GM13977 (cell line): ENCODE data around the gene ANP32A.
A peak's percentile ranks its signal among the peaks of the same experiment; 100 is the strongest.

Source experiments
- DNase-seq: peaks from one replicate; pipeline ENCODE4 v3.0.0; 2012; ENCODE audit warnings: low spot score
- in situ Hi-C: fragments of 300-500 bp; cut with MboI; formaldehyde crosslinking; loops from one replicate; pipeline ENCODE4 v1.12.0; 2022; ENCODE audit warnings: low sequenced_read_pairs, low pct_unique_long_range_greater_than_20kb, mixed read lengths, inconsistent platforms; ENCODE audit not compliant: unreplicated experiment
- TF ChIP-seq, protein P1 (sequence below): IDR thresholded peaks from 2 replicates; pipeline ENCODE4 v1.5.1; 2012; ENCODE audit warnings: mild to moderate bottlenecking, control low read depth; ENCODE audit not compliant: insufficient read depth; ENCODE audit errors: extremely low read depth, missing control alignments

Gene ANP32A

GRCh38 chr15:68794307-68794706 is 26.4 kb downstream of the ANP32A start:
- TF ChIP-seq, protein P1, sequence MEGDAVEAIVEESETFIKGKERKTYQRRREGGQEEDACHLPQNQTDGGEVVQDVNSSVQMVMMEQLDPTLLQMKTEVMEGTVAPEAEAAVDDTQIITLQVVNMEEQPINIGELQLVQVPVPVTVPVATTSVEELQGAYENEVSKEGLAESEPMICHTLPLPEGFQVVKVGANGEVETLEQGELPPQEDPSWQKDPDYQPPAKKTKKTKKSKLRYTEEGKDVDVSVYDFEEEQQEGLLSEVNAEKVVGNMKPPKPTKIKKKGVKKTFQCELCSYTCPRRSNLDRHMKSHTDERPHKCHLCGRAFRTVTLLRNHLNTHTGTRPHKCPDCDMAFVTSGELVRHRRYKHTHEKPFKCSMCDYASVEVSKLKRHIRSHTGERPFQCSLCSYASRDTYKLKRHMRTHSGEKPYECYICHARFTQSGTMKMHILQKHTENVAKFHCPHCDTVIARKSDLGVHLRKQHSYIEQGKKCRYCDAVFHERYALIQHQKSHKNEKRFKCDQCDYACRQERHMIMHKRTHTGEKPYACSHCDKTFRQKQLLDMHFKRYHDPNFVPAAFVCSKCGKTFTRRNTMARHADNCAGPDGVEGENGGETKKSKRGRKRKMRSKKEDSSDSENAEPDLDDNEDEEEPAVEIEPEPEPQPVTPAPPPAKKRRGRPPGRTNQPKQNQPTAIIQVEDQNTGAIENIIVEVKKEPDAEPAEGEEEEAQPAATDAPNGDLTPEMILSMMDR: no peak

DNA sequence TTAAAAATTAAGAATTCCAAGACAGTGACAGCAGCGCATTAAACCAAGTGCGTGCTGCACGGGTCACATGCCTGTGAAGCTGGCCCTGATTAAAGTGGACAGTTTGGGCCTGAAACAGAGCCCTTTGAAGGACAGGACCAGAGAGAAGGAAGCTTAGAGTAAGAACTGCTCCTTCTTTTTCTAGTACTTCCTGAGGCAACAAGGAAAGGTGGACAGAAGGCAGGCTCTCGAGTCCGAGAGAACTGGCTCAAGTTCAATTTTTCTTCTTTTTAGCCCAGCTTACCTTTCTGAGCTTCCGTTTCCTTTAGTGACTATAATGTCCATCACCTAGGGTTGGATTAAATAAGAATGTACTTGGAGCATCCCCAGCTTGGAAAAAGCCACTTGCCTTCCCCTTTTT is 26.9 kb downstream of the ANP32A start:
- TF ChIP-seq, protein P1: no peak
- in situ Hi-C loops: no loop called here
- no peak for DNase-seq

More at GRCh38 chr15:68794307-68794706, 26.4 kb downstream of the ANP32A start:
- no peak for DNase-seq
- in situ Hi-C loops: no loop called here

DNA sequence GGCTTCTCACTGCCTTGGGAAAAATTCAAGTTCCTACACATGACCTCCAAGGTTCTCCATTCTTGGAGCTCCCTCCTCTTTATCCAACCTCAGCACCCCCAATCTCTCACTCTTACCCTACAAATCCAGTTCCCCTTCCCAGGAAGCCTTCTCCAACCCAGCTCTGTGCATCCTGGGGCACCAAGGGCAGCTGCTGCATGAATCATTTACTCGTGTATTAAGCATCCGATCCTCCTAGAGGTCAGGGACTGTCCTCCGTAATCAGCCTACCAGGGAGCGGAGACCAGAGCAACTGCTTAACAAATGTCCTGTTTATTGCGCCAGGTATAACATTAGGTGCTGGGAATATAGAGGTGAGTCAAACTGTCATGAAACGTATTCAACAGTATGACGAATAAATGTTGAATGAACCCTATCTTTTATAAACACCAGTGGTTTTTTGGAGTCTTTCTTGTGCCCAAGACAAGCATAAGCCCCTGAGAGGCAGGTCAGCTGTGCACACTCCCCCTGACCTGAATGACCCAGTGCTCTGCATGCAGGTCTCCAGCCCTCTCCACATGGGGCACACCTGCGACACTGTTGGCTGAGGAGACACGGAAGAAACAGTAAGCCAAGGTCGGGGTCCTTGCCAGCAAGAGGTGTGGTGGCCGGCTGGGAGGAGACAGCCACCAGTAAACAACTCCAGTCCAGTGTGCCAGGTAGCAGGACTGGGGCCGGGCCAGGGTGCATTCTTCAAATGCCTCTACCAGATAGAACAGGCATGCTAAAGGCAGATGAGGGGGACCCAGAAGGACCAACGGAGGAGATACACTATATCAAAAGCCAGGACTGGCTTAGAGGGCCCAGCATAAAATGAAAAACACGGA is 27.6 kb downstream of the ANP32A start:
- TF ChIP-seq, protein P1: no peak
- DNase-seq: no peak
- in situ Hi-C loops: no loop called here

DNA sequence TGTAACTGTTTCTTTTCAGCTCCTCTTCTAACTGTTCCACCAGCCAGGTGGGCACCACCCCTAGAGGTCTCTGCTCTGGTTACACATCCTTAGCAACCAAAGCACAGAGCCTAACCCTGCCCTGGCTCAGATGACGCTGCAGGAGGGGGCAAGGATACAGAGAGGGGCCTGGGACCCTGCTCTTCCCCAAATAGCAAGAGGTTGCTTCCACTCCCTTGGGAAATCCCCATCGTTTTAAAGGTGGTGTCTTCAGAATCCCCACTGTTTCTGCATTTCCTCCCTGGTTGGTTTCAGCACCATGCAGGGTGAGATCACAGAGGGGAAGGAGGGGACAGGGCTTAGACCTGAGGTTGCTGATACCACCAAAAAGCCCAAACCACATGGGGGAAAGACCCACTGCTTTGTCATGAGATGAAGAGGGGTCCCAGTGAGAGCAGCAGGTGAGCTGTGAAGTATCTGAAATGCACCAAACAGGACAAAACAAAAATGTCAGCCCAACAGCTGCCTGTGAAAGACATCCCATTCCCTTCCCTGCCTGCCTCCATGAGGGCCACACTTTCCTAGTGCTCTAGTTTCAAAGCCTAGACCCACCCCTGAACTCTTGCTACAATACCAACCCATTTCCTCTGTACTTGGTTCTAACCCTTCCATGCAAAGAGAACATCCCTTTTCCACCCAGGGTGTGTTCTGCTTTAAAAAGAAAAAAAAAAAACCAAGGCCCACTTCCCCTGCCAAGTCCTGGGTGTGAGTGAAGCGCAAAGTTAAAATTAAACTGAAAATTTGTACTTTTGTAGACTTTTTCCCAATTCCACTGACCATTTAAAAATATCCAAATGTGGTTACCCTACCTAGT is 29.0 kb downstream of the ANP32A start:
- in situ Hi-C loops: no loop called here
- DNase-seq: peak; percentile 79
- TF ChIP-seq, protein P1: no peak

- DNase-seq: no peak
- in situ Hi-C loops: no loop called here
- TF ChIP-seq, protein P1: no peak
Measured at GRCh38 chr15:68790910-68791309, 29.8 kb downstream of the ANP32A start.

GRCh38 chr15:68790242-68790575 is 30.5 kb downstream of the ANP32A start:
- DNase-seq: no peak
- TF ChIP-seq, protein P1: no peak
- in situ Hi-C loops: no loop called here
